CD4-positive, alpha-beta T cell treated with Interleukin-4 for 1 hour (primary cell): ENCODE measurements around the gene ZNF544.
A peak's percentile ranks its signal among the peaks of the same experiment; 100 is the strongest.
"Not testable (repeated sequence)": the region's sequence is repeated elsewhere in the genome, so short reads cannot be mapped to it uniquely, and the experiment has no call there.

Experiments used
- DNase-seq, 2 donors: peaks; one replicate each; pipeline ENCODE4 v3.0.0-alpha.2; 2020 to 2022

The ZNF544 gene

DNA sequence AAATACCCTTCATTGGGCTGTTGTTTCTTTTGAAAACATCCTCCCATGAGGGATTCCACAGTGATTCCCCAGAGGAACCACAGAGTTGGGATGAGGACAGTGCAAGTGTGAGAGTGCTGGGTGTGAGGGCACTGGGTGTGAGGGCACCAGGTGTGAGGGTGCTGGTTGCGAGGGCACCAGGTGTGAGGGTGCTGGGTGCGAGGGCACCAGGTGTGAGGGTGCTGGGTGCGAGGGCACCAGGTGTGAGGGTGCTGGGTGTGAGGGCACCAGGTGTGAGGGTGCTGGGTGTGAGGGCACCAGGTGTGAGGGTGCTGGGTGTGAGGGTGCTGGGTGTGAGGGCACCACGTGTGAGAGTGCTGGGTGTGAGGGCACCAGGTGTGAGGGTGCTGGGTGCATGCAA is 29.5 kb downstream of the ZNF544 start:
- DNase-seq = not testable (repeated sequence)

- DNase-seq = no peak
Measured at GRCh38 chr19:58261600-58261967, 32.9 kb downstream of the ZNF544 start.

DNA sequence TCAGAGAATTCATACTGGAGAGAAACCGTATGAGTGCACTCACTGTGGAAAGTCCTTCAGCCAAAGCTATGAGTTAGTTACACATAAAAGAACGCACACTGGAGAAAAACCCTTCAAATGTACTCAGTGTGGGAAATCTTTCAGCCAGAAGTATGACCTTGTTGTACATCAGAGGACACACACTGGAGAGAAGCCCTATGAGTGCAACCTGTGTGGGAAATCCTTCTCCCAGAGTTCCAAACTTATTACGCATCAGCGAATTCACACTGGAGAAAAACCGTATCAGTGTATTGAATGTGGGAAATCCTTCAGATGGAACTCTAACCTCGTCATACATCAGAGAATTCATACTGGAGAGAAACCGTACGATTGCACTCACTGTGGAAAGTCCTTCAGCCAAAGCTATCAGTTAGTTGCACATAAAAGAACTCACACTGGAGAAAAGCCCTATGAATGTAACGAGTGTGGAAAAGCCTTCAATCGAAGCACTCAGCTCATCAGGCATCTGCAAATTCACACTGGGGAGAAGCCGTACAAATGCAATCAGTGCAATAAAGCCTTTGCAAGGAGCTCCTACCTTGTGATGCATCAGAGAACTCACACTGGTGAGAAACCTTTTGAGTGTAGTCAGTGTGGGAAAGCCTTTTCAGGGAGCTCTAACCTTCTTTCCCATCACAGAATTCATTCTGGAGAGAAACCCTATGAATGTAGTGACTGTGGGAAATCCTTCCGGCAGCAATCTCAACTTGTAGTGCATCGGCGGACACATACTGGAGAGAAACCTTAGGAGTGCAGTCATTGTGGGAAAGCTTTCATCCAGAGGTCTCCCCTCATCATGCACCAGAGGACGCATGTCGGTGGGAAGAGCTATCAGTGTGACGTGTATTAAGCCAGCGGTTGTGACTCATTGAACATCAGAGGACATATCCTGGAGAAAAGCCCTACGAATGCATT is 33.5 kb downstream of the ZNF544 start:
- no peak for DNase-seq

DNA sequence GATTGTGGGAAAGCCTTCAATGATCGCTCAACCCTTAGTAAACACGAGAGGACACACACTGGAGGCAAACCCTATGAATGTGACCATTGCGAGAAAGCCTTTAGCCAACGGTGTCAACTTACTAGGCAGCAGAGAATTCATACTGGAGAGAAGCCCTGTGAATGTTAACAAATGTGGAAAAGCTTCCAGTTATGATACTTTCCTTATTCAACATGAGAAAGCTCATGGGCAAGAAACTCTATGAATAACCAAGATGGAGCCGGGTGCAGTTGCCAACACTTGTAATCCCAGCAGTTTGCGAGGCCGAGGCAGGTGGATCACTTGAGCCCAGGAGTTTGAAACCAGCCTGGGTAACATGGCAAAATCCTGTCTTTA is 34.2 kb downstream of the ZNF544 start:
- DNase-seq = no peak

GRCh38 chr19:58265100-58265499 is 36.4 kb downstream of the ZNF544 start:
- DNase-seq = no peak

DNA sequence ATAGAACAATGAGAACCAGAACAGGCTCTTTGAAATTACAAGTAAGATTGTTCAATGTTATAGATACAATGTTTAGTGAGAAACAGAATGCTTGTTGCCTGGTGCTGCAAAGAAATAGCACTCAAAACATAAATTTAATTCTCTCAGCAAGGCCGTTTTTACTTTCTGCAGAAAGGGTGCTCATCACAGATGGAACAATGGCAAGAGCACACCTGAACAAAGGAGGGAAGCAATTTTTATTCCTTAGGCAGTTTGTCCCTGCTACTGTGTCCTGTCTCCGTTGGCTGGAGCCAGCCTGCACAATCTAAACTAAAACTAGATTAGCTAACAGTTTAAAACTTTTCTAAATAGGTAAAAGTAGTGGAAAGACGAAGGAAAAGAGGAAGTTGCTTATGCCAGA is 39.6 kb downstream of the ZNF544 start:
- no peak for DNase-seq

DNA sequence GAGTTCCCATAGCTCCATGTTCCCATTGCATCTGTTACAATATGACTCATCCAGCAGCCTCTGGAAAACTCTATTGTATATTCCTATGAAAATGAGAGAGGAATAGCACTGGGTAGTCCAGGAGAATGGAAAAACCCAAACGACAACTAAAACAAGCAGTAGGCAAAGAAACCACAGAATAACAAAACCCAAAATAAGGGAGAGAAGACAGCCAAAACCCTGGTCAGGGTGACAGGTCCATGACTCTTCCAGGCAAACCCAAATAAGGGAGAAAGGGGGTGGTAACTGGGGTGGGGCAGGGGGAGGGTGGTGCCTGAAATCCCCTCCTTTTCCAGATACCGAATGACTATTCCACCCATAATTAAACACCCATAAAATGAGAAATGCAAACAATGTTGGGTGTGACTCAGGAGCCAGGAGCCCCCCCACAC is 46.1 kb downstream of the ZNF544 start:
- no peak for DNase-seq

DNA sequence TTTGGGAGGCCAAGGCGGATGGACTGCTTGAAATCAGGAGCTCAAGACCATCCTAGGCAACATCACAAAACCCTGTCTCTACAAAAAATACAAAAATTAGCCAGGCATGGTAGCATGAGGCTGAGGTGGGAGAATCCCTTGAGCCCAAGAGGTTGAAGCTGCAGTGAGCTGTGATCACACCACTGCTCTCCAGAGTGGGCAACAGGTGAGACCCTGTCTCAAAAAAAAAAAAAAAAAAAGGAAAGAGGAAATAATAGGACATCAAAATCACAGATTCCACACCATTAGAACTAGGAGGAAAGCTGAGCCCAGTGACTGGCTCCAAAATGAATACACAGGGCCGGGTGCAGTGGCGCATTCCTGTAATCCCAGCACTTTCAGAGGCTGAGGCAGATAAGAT is 46.9 kb downstream of the ZNF544 start:
- DNase-seq = no peak

- no peak for DNase-seq
Measured at GRCh38 chr19:58277197-58277596, 48.5 kb downstream of the ZNF544 start.

- DNase-seq = no peak
Measured at GRCh38 chr19:58277748-58278540, 49.2 kb downstream of the ZNF544 start.

DNA sequence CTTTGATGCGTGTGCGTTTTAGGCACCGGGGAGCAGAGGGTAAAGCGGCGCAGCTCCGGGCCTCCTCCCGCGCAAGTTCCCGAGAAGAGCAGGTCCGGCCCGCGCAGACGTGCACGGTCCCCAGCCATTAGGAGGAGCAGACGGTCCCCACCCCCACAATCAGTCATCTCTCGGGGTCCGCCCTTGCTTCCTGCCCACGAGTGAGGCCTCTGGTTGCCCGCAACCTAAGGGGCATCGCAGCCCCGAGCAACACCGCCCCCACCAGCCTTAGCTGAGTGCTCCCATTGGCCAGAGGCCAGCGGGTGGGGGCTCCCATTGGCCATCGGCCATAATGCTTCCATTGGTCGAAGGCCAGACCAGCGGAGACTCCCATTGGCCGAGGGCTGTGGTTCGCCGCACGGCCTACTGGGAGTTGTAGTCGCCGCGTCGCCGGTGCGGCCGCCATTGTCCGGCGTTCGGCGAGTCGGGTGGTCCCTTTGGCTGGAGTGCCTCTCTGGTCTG is 49.9 kb downstream of the ZNF544 start, which contains the start of gene ZNF8:
ZNF8 (plus strand) TSS at position 415 of the 501 bp plus-strand sequence. CDS start 127 bp downstream, outside the sequence.
- peak; percentile 98 for DNase-seq

- peak in 1 of 2 donors; percentile 21 for DNase-seq
Measured at GRCh38 chr19:58279042-58279924, 50.6 kb downstream of the ZNF544 start.

DNA sequence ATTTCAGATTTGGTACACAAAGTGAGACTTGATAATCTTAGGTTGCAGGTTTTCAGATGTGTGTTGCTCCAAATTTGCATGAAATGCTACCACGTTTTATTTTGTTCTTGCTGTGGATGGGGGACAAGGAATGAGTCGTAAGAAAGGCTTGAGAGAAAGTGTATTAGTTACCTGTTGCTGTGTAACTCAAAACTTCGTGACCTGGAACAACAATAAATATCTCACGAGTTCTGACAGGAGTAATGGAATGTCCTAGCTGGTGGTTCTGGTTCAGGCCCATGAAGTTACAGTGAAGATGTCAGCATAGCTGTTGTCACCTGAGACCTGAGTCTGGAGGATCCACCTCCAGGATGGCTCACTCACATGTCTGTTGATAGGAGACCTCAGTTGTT is 51.2 kb downstream of the ZNF544 start:
- DNase-seq = no peak

DNA sequence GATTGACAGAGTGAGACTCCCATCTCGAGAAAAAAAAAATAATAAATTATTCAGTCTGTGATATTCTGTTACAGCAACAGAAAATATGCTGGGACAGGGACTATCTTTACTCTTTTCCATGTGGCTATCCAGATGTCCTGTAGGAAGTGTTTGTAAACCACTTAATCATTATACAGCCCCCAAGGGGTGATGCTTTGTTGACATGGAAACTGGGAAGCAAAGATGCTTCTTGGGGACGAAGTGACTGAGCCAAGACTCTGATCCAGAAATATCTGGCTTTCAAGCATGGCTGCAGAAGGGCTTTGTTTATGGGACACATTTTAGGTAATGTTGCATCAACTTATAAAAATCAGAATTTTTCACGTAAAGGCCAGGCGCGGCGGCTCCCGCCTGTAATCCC is 55.5 kb downstream of the ZNF544 start:
- DNase-seq = no peak

DNA sequence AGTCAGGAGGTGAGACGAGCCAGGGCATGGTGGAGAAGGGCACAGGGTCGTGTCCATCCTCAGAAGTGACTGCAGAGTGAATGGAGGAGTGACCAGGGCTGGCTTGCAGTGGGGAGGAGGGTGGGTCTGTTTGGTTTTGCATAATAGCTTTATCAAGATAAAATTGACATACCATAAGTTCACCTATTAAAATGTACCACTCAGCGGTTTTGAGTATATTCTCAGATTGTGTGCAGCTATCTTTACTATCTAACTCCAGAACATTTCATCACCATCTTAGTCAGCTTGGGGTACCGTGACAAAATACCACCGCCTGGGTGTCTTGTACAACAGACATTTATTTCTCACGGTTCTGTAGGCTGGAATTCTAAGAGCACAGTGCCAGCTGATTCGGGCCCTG is 63.2 kb downstream of the ZNF544 start:
- no peak for DNase-seq

DNA sequence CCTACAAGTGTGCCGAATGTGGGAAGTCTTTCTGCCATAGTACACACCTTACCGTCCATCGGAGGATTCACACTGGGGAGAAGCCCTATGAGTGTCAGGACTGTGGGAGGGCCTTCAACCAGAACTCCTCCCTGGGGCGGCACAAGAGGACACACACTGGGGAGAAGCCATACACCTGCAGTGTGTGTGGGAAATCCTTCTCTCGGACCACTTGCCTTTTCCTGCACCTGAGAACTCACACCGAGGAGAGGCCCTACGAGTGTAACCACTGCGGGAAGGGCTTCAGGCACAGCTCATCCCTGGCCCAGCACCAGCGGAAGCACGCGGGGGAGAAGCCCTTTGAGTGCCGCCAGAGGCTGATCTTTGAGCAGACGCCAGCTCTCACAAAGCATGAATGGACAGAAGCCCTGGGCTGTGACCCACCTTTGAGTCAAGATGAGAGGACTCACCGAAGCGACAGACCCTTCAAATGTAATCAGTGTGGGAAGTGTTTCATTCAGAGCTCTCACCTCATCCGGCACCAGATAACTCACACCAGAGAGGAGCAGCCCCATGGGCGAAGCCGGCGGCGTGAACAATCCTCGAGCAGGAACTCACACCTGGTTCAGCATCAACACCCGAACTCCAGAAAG is 66.1 kb downstream of the ZNF544 start:
- DNase-seq = no peak

DNA sequence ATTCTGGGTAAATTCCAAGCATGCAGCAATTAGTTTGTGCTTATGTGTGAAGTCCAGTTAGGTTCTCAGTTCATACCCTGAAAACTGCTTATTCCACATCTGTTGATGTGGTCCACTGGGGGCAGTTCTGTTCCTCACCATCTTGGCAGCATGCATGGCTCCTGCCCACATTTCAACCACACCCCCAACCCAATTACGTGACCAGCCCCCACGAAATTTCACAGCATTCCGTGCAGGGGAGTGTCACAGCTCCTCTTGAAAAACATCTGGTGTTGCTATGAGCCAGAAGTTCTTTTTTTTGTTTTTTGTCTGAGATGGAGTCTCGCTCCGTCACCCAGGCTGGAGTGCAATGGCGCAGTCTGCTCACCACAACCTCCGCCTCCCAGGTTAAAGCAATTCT is 67.4 kb downstream of the ZNF544 start:
- DNase-seq = no peak

DNA sequence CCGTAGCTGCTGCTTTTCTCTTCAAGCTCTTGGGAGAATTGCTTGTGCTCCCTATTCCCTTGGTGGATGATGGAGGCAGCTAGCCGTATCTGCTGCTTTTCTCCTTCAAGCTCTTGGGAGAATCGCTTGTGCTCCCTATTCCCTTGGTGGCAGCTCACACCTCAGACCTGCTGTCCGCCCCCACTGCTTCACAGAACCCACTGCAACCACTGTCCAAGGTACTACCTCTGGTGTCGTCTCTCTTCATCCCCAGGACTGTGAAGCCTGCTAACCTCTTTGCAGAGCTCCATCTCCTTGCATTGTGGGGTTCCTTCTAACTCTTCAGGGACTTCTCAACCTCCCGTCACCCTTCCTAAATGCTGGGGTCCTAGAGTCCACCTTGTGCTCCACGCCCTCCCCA is 71.9 kb downstream of the ZNF544 start:
- DNase-seq = no peak

- DNase-seq = no peak
Measured at GRCh38 chr19:58304255-58304654, 75.5 kb downstream of the ZNF544 start.

- no peak for DNase-seq
Measured at GRCh38 chr19:58304748-58305064, 76.0 kb downstream of the ZNF544 start.

DNA sequence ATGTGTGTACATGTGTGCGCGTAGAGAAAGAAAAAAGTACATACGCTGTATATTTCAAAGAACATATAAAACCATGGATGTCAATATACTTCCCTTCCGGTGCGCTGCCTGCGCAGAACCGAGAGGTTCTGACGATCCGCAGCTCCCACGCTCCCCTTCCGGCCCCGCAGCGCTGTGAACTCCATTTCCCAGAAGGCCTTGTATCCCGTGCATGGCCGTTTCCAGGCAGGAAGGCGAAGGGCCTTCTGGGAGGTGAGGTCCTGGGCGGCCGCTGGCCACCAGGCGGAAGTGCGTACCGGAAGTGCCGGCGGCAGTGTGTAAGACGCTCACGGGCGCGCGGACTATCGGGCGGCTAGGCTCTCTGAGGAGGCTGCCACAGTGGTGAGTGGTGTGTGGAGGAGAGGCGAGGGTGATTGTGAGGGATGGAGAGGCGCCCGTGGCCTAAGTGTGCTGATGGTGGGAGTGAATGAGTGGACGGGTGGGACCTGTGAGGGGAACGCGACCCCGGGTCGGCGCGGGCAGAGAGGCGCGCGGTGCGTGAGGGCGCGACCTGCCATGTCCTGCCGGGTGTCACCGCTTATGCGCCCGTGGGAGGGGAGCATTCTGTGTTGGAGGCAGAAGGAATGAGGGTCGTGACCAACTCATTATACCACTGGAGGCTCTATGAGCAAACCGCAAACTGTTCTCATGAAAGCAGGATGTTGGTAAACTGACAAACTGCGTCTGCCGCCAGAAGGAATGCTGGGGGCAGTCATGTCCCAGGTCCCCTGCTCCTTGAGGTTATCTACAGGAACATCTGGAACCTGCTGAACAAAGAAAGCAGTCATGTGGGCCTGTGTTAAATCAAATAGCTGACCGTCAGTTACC is 76.6 kb downstream of the ZNF544 start, which contains the start of gene ERVK3-1:
ERVK3-1 (plus strand) TSS at position 313 of the 867 bp plus-strand sequence. CDS start 6,792 bp downstream, outside the sequence.
- DNase-seq = peak; percentile 96 to 97
